ENCODE data around the gene GMPR2. TPM values are rescaled to one million over a fixed set of nuclear protein-coding genes. Genes with fewer than 3 reads are reported as not detected.
A peak's percentile ranks its signal among the peaks of the same experiment; 100 is the strongest.

GMPR2 gene
- polyA plus RNA-seq, 3 donors, result 84.4 to 84.7 (median 84.5) TPM

GRCh38 chr14:24224618-24225071, 8.1 kb upstream of the GMPR2 start:
- Histone ChIP-seq H3K79me2 (ENCODE audit: insufficient read depth, low read length) (peaks cover 96% of the 10 kb centered on the region), H3K36me3 (replicated peaks in 1 of 2; ENCODE audit: control insufficient read depth in 1 of 2, insufficient read depth in 2 of 2, low read length in 2 of 2) (peaks cover 9 to 30% of the 10 kb centered on the region in 2 donors), H3K27ac (ENCODE audit: low read depth in 1 of 2, low read length in 2 of 2) (no peak overlapping the region), H3K4me1 (ENCODE audit: control insufficient read depth in 1 of 2, insufficient read depth in 2 of 2, low read length in 2 of 2) (no peaks in the 10 kb centered on the region), H3K4me3 (replicated peaks in 1 of 3; ENCODE audit: low read depth in 2 of 3, low read length in 3 of 3) (no peak overlapping the region), H4K20me1 (ENCODE audit: insufficient read depth, low read length) (peaks cover 19% of the 10 kb centered on the region), H3K9me3 (replicated peaks in 1 of 2; ENCODE audit: control insufficient read depth in 1 of 2, insufficient read depth in 1 of 2, low read length in 2 of 2) (no peaks in the 10 kb centered on the region), H3K27me3 (ENCODE audit: control insufficient read depth in 2 of 2, insufficient read depth in 2 of 2, low read length in 2 of 2) (no peaks in the 10 kb centered on the region), H2AFZ (ENCODE audit: insufficient read depth, low read depth, low read length, poor library complexity, severe bottlenecking) (no peak overlapping the region), H3K4me2 (replicated peaks; ENCODE audit: extremely low read depth, low read length, poor library complexity, severe bottlenecking) (no peak overlapping the region), H3K9ac (ENCODE audit: insufficient read depth, low read length, poor library complexity, severe bottlenecking) (no peak overlapping the region)
- Mint-ChIP-seq H3K36me3 (peaks cover 14 to 30% of the 10 kb centered on the region in 2 donors), H3K27ac (peak overlapping the region in 1 of 7 donors; percentile 61), H3K9me3 (no peaks in the 10 kb centered on the region), H3K27me3 (ENCODE audit: low read depth in 3 of 3) (peaks cover 0 to 1% (median 0%) of the 10 kb centered on the region in 3 donors), H3K4me3 (no peak overlapping the region), H3K4me1 (peaks cover 3% of the 10 kb centered on the region)
- no peak for DNase-seq
- no peak for TF ChIP-seq CTCF (IDR thresholded peaks at IDR 0.05)
- WGBS (ENCODE audit: insufficient coverage), result 91% methylated on average over 7 of the region's 7 CpGs
- intact Hi-C loops (cut with micrococcal nuclease), result no loop called here

GRCh38 chr14:24226473-24226872, 6.3 kb upstream of the GMPR2 start:
- Histone ChIP-seq H3K36me3 (replicated peaks in 1 of 2; ENCODE audit: control insufficient read depth in 1 of 2, insufficient read depth in 2 of 2, low read length in 2 of 2) (peaks cover 9 to 30% of the 10 kb centered on the region in 2 donors), H3K9me3 (replicated peaks in 1 of 2; ENCODE audit: control insufficient read depth in 1 of 2, insufficient read depth in 1 of 2, low read length in 2 of 2) (no peaks in the 10 kb centered on the region), H3K9ac (ENCODE audit: insufficient read depth, low read length, poor library complexity, severe bottlenecking) (no peak overlapping the region), H3K79me2 (ENCODE audit: insufficient read depth, low read length) (peaks cover 96% of the 10 kb centered on the region), H2AFZ (ENCODE audit: insufficient read depth, low read depth, low read length, poor library complexity, severe bottlenecking) (no peak overlapping the region), H3K4me3 (replicated peaks in 1 of 3; ENCODE audit: low read depth in 2 of 3, low read length in 3 of 3) (no peak overlapping the region), H4K20me1 (ENCODE audit: insufficient read depth, low read length) (peaks cover 22% of the 10 kb centered on the region), H3K4me2 (replicated peaks; ENCODE audit: extremely low read depth, low read length, poor library complexity, severe bottlenecking) (no peak overlapping the region), H3K27me3 (ENCODE audit: control insufficient read depth in 2 of 2, insufficient read depth in 2 of 2, low read length in 2 of 2) (no peaks in the 10 kb centered on the region), H3K4me1 (ENCODE audit: control insufficient read depth in 1 of 2, insufficient read depth in 2 of 2, low read length in 2 of 2) (peaks cover 7 to 10% of the 10 kb centered on the region in 2 donors), H3K27ac (ENCODE audit: low read depth in 1 of 2, low read length in 2 of 2) (no peak overlapping the region)
- Mint-ChIP-seq H3K9me3 (no peaks in the 10 kb centered on the region), H3K4me1 (peaks cover 12% of the 10 kb centered on the region), H3K4me3 (no peak overlapping the region), H3K27me3 (ENCODE audit: low read depth in 3 of 3) (no peaks in the 10 kb centered on the region), H3K27ac (no peak overlapping the region), H3K36me3 (peaks cover 14 to 29% of the 10 kb centered on the region in 2 donors)
- DNase-seq, result no peak
- no CpG with 5 or more reads among the region's 1 CpG for WGBS (ENCODE audit: insufficient coverage)
- TF ChIP-seq CTCF (IDR thresholded peaks at IDR 0.05), result no peak
- intact Hi-C loops (cut with micrococcal nuclease), result no loop called here

Data from CD14-positive monocyte (primary cell).